ENCODE results near the gene TGFBR2.

The TGFBR2 gene

GRCh38 chr3:30729512-30729911 lies 123.1 kb downstream of the TGFBR2 start:
- DNase-seq, result no peak

- DNase-seq, result no peak
These were observed 123.5 kb downstream of the TGFBR2 start for GRCh38 chr3:30729936-30730335.

- DNase-seq, result no peak
These were observed 124.6 kb downstream of the TGFBR2 start for GRCh38 chr3:30730967-30731366.

- DNase-seq, result no peak
These were observed 126.8 kb downstream of the TGFBR2 start for GRCh38 chr3:30733209-30733608.

GRCh38 chr3:30733696-30734095 lies 127.3 kb downstream of the TGFBR2 start:
- DNase-seq, result no peak

GRCh38 chr3:30737743-30738499 lies 131.5 kb downstream of the TGFBR2 start:
- no peak for DNase-seq

GRCh38 chr3:30738605-30739004 lies 132.2 kb downstream of the TGFBR2 start:
- no peak for DNase-seq

- no peak for DNase-seq
These were observed 135.5 kb downstream of the TGFBR2 start for GRCh38 chr3:30741889-30742288.

GRCh38 chr3:30742796-30743619 lies 136.6 kb downstream of the TGFBR2 start:
- DNase-seq, result no peak

Data from CD4-positive, alpha-beta T cell treated with Interferon gamma for 1 hour (primary cell).